GM10248 (cell line): ENCODE results near the gene SLC35G2.

ENCODE experiments used
- CTCF ChIA-PET: fragments of 300-600 bp; sonication (Branson Sonifier 250); formaldehyde crosslinking; extraction: SDS; loops from one replicate; lab custom pipeline; 2021; ENCODE audit warnings: antibody characterized with exemption; lab: Yijun Ruan, JAX
- POLR2A ChIA-PET: fragments of 350-650 bp; sonication (Branson Sonifier 250); formaldehyde crosslinking; extraction: SDS; loops from one replicate; lab custom pipeline; 2020; ENCODE audit warnings: antibody characterized with exemption; lab: Yijun Ruan, JAX
- DNase-seq: peaks from one replicate; pipeline ENCODE4 v3.0.0; 2012; ENCODE audit errors: extremely low spot score
- CTCF ChIP-seq: IDR thresholded peaks from 2 replicates; pipeline ENCODE4 v1.5.1; 2012; ENCODE audit warnings: mild to moderate bottlenecking, low read depth; ENCODE audit errors: extremely low read depth, missing control alignments, control extremely low read depth

The SLC35G2 gene

GRCh38 chr3:136804813-136805212, 14.1 kb upstream of the SLC35G2 start:
- CTCF ChIA-PET = interaction anchor here (1.7 to 2.4 kb wide), 3 partner anchors 12 to 209 kb away, joined by 5 to 6 read pairs (median 6); partner anchors contain the start of gene STAG1
- POLR2A ChIA-PET = no interaction called here
- DNase-seq = no peak
- no peak for TF ChIP-seq CTCF

DNA sequence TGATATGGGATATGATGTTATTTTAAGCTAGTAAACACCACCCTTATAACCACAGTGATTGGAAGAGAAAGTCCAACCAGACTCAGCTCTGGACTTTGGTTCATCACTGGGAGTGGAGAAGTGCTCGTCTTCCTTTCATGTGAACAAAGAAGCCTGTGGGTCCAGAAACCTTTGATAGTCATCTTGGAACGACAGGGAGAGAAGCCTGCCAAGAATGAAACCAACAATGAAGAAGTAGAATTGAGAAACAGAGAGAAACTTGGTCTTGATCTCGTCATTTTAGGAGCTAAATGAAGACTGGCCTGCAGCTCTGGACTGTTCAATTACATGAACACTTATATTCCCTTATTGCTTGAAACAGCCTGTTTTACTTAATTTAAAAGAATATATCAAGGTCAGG, 13.1 kb upstream of the SLC35G2 start:
- no peak for DNase-seq
- TF ChIP-seq CTCF = no peak
- ChIA-PET CTCF (interaction anchor here (0.7 to 2.4 kb wide), 5 partner anchors 11 to 208 kb away, joined by 3 to 6 read pairs (median 5); partner anchors contain the start of gene STAG1), POLR2A (no interaction called here)

GRCh38 chr3:136811701-136812100, 7.2 kb upstream of the SLC35G2 start:
- DNase-seq = no peak
- ChIA-PET POLR2A (no interaction called here), CTCF (no interaction called here)
- no peak for TF ChIP-seq CTCF

DNA sequence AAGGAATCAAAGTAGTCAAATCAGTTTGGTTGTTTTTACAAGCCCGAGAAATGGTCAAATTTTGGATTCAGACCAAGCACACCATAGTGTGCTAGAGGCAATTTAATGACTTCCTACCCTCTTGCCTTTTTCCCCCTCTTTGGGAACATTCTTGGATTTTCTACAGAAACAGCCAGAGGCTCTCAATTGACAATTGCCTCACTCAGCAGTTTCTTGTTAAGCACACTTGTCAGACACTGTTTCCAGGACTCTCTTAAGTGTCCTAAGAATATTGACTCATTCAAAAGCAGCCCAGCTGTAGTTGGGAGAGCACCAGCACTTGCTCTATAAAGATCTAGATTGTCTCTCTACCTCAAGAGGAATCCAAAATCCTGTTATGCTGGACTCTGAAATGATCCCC, 1.5 kb upstream of the SLC35G2 start:
- CTCF ChIA-PET = interaction anchor here (1.0 kb wide), 1 partner anchor 196 kb away, joined by 3 read pairs; no protein-coding TSS in a partner anchor
- no peak for TF ChIP-seq CTCF
- DNase-seq = no peak
- POLR2A ChIA-PET = no interaction called here

DNA sequence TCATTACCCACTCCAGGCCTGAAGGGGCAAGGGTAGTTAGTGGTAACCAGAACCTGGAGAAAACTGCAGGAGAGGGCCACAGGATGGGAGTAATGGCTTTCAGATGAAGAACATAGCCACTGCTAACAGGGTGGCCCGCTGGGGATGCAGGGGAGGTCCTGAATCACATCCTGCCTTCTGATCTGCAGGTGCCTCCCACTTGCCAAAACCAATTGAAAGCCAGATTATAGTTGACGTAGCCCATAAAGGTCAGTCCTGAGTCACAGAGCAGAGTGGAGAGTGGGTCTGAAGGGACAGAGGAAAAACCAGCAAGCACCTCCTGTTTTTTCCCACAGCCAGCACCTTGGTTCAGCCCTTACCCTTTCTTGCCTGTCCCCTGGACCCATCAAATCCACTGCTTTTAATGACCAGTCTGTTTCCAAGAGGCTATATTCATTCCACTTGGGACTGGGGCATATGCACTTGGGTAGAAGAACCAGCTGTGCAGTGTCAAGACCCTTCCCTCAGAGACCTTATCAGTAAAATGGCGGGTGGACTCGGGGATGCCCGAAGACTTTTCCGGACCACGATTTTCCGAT, 646 bp upstream of the SLC35G2 start:
- no peak for TF ChIP-seq CTCF
- peak; percentile 54 for DNase-seq
- ChIA-PET POLR2A (no interaction called here), CTCF (no interaction called here)

GRCh38 chr3:136819392-136819730, 435 bp downstream of the SLC35G2 start:
- POLR2A ChIA-PET = no interaction called here
- CTCF ChIA-PET = no interaction called here
- DNase-seq = peak; percentile 32
- TF ChIP-seq CTCF = no peak
